Neural progenitor cell (in vitro differentiated cells): ENCODE measurements around the gene DYSF. TPM values are rescaled to one million over a fixed set of nuclear protein-coding genes. Genes with fewer than 3 reads are reported as not detected.

Experiments
- DNase-seq: peaks from one replicate; pipeline ENCODE4 v3.0.0-alpha.2; 2016; ENCODE audit warnings: low spot score
- H2AFZ ChIP-seq: fragments of 200-600 bp; sonication (generic); replicated peaks from 2 replicates; pipeline ENCODE4 v1.6.1; 2016; ENCODE audit warnings: antibody characterized with exemption
- H3F3A ChIP-seq: fragments of 200-600 bp; sonication (generic); 2 replicates; pipeline ENCODE4 v1.6.1; 2016; ENCODE audit warnings: antibody characterized with exemption, low read depth
- H3K27ac ChIP-seq: fragments of 200-600 bp; sonication (generic); 2 replicates; pipeline ENCODE4 v1.5.1; 2016; ENCODE audit warnings: mild to moderate bottlenecking
- H3K27me3 ChIP-seq: fragments of 200-600 bp; sonication (generic); 2 replicates; pipeline ENCODE4 v1.6.1; 2016; ENCODE audit warnings: mild to moderate bottlenecking, moderate library complexity
- H3K36me3 ChIP-seq: fragments of 200-600 bp; sonication (generic); 2 replicates; pipeline ENCODE4 v1.5.1; 2016
- H3K4me1 ChIP-seq: fragments of 200-600 bp; sonication (generic); 2 replicates; pipeline ENCODE4 v1.6.1; 2016; ENCODE audit warnings: mixed run types
- H3K4me2 ChIP-seq: fragments of 200-600 bp; sonication (generic); 2 replicates; pipeline ENCODE4 v1.6.1; 2016
- H3K4me3 ChIP-seq: fragments of 200-600 bp; sonication (generic); 2 replicates; pipeline ENCODE4 v1.5.1; 2016
- H3K79me2 ChIP-seq: fragments of 200-600 bp; sonication (generic); 2 replicates; pipeline ENCODE4 v1.6.1; 2016; ENCODE audit warnings: low read depth
- H3K9ac ChIP-seq: fragments of 200-600 bp; sonication (generic); 2 replicates; pipeline ENCODE4 v1.6.1; 2016
- H3K9me3 ChIP-seq: fragments of 200-600 bp; sonication (generic); 2 replicates; pipeline ENCODE4 v1.5.1; 2016; ENCODE audit warnings: low read depth
- H4K20me1 ChIP-seq: fragments of 200-600 bp; sonication (generic); 2 replicates; pipeline ENCODE4 v1.6.1; 2016; ENCODE audit warnings: low read depth
- H3K27ac Mint-ChIP-seq: 3 replicates; pipeline ENCODE4 v1.8.0; 2021; ENCODE audit warnings: mixed read lengths
- H3K27me3 Mint-ChIP-seq: 2 replicates; pipeline ENCODE4 v1.8.0; 2022; ENCODE audit warnings: low read depth, mild to moderate bottlenecking, inconsistent platforms, moderate library complexity, mixed read lengths; ENCODE audit not compliant: insufficient read depth
- H3K36me3 Mint-ChIP-seq: 3 replicates; pipeline ENCODE4 v1.8.0; 2021; ENCODE audit warnings: mixed read lengths
- H3K4me1 Mint-ChIP-seq: 3 replicates; pipeline ENCODE4 v1.8.0; 2021; ENCODE audit warnings: mixed read lengths
- H3K4me3 Mint-ChIP-seq: 3 replicates; pipeline ENCODE4 v1.8.0; 2021; ENCODE audit warnings: mild to moderate bottlenecking, moderate library complexity, mixed read lengths
- H3K9me3 Mint-ChIP-seq: 3 replicates; pipeline ENCODE4 v1.8.0; 2020; ENCODE audit warnings: mixed read lengths
- EZH2 ChIP-seq: fragments of 200-600 bp; sonication (generic); IDR thresholded peaks from 2 replicates; pipeline ENCODE4 v1.6.1; 2017; ENCODE audit warnings: antibody characterized with exemption, mild to moderate bottlenecking, moderate library complexity
- EZH2phosphoT487 ChIP-seq: fragments of 200-600 bp; sonication (generic); IDR thresholded peaks from 2 replicates; pipeline ENCODE4 v1.6.1; 2017; ENCODE audit warnings: antibody characterized with exemption
- total RNA-seq: library from RNA; depleted of rRNA; stranded (reverse); fragments of >200 nt; gene quantifications from 2 replicates; pipeline ENCODE4 v1.2.3, GENCODE V29; 2015; ENCODE audit warnings: low replicate concordance
- TF ChIP-seq, protein P1 (sequence below): fragments of 200-600 bp; sonication (generic); IDR thresholded peaks from 2 replicates; pipeline ENCODE4 v1.5.1; 2017; ENCODE audit warnings: antibody characterized with exemption, mild to moderate bottlenecking

The DYSF gene
- total RNA-seq, 1 donor from 2014 or later = 0.39 TPM

- Mint-ChIP-seq H3K27me3 (peaks cover 12% of the 10 kb centered on the region), H3K4me1 (peaks cover 4% of the 10 kb centered on the region), H3K9me3 (no peaks in the 10 kb centered on the region), H3K4me3 (no peak overlapping the region), H3K36me3 (no peaks in the 10 kb centered on the region), H3K27ac (no peak overlapping the region)
- H3K36me3 ChIP-seq = no peaks in the 10 kb centered on the region
- H3K27me3 ChIP-seq = no peaks in the 10 kb centered on the region
- no peak overlapping the region for H2AFZ ChIP-seq
- no peak overlapping the region for H3K4me2 ChIP-seq
- H3K79me2 ChIP-seq = no peaks in the 10 kb centered on the region
- H3K4me1 ChIP-seq = peaks cover 2% of the 10 kb centered on the region
- no peaks in the 10 kb centered on the region for H3K9me3 ChIP-seq
- DNase-seq = no peak
- no peak overlapping the region for H3K9ac ChIP-seq
- H4K20me1 ChIP-seq = no peaks in the 10 kb centered on the region
- no peak overlapping the region for H3K27ac ChIP-seq
- TF ChIP-seq, protein P1, sequence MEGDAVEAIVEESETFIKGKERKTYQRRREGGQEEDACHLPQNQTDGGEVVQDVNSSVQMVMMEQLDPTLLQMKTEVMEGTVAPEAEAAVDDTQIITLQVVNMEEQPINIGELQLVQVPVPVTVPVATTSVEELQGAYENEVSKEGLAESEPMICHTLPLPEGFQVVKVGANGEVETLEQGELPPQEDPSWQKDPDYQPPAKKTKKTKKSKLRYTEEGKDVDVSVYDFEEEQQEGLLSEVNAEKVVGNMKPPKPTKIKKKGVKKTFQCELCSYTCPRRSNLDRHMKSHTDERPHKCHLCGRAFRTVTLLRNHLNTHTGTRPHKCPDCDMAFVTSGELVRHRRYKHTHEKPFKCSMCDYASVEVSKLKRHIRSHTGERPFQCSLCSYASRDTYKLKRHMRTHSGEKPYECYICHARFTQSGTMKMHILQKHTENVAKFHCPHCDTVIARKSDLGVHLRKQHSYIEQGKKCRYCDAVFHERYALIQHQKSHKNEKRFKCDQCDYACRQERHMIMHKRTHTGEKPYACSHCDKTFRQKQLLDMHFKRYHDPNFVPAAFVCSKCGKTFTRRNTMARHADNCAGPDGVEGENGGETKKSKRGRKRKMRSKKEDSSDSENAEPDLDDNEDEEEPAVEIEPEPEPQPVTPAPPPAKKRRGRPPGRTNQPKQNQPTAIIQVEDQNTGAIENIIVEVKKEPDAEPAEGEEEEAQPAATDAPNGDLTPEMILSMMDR = no peak
- TF ChIP-seq EZH2phosphoT487 (no peak), EZH2 (no peak)
- no peaks in the 10 kb centered on the region for H3F3A ChIP-seq
- H3K4me3 ChIP-seq = no peak overlapping the region
Measured at GRCh38 chr2:71715241-71715750, 261.9 kb downstream of the DYSF start.

GRCh38 chr2:71715951-71716696 lies 262.8 kb downstream of the DYSF start:
- H2AFZ ChIP-seq = no peak overlapping the region
- H3K36me3 Mint-ChIP-seq = no peaks in the 10 kb centered on the region
- H3K27ac Mint-ChIP-seq = no peak overlapping the region
- peaks cover 10% of the 10 kb centered on the region for H3K4me1 ChIP-seq
- no peak overlapping the region for H3K4me3 ChIP-seq
- H3K9me3 ChIP-seq = no peaks in the 10 kb centered on the region
- H3K4me2 ChIP-seq = no peak overlapping the region
- no peaks in the 10 kb centered on the region for H3F3A ChIP-seq
- no peaks in the 10 kb centered on the region for H4K20me1 ChIP-seq
- H3K27me3 Mint-ChIP-seq = peaks cover 12% of the 10 kb centered on the region
- H3K27me3 ChIP-seq = no peaks in the 10 kb centered on the region
- no peaks in the 10 kb centered on the region for H3K36me3 ChIP-seq
- H3K79me2 ChIP-seq = no peaks in the 10 kb centered on the region
- H3K27ac ChIP-seq = no peak overlapping the region
- TF ChIP-seq EZH2 (no peak), EZH2phosphoT487 (no peak)
- TF ChIP-seq, protein P1 = no peak
- H3K4me1 Mint-ChIP-seq = peaks cover 12% of the 10 kb centered on the region
- H3K9me3 Mint-ChIP-seq = no peaks in the 10 kb centered on the region
- no peak for DNase-seq
- H3K4me3 Mint-ChIP-seq = no peak overlapping the region
- no peak overlapping the region for H3K9ac ChIP-seq

- peaks cover 16% of the 10 kb centered on the region for H3K4me1 Mint-ChIP-seq
Measured at GRCh38 chr2:71716697-71717624, 263.6 kb downstream of the DYSF start.

More at GRCh38 chr2:71716697-71717624, 263.6 kb downstream of the DYSF start:
- no peaks in the 10 kb centered on the region for H3K27me3 ChIP-seq
- no peak overlapping the region for H3K27ac ChIP-seq
- no peak overlapping the region for H3K4me3 Mint-ChIP-seq
- no peaks in the 10 kb centered on the region for H3K9me3 ChIP-seq
- H4K20me1 ChIP-seq = no peaks in the 10 kb centered on the region
- no peaks in the 10 kb centered on the region for H3K9me3 Mint-ChIP-seq
- H3K27ac Mint-ChIP-seq = no peak overlapping the region
- H3F3A ChIP-seq = no peaks in the 10 kb centered on the region
- no peaks in the 10 kb centered on the region for H3K79me2 ChIP-seq
- no peak overlapping the region for H2AFZ ChIP-seq
- no peaks in the 10 kb centered on the region for H3K36me3 ChIP-seq
- H3K4me3 ChIP-seq = no peak overlapping the region
- no peaks in the 10 kb centered on the region for H3K36me3 Mint-ChIP-seq
- H3K9ac ChIP-seq = no peak overlapping the region
- TF ChIP-seq, protein P1 = no peak
- TF ChIP-seq EZH2phosphoT487 (no peak), EZH2 (no peak)
- peaks cover 5% of the 10 kb centered on the region for H3K27me3 Mint-ChIP-seq
- H3K4me1 ChIP-seq = peaks cover 11% of the 10 kb centered on the region
- no peak overlapping the region for H3K4me2 ChIP-seq
- no peak for DNase-seq
